GM23338 (cell line): ENCODE data around the gene TBC1D9B. TPM values are rescaled to one million over a fixed set of nuclear protein-coding genes. Genes with fewer than 3 reads are reported as not detected.

Experiments
- ATAC-seq: fragments of 200-7000 bp; cut with Tn5 transposase; 3 replicates; pipeline ENCODE4 v1.9.1; 2020
- DNase-seq: peaks from one replicate; pipeline ENCODE4 v3.0.0-alpha.2; 2015; ENCODE audit warnings: low spot score
- H2AFZ ChIP-seq: fragments of 200-600 bp; sonication (generic); 2 replicates; pipeline ENCODE4 v1.8.0; 2016; ENCODE audit warnings: antibody characterized with exemption, mild to moderate bottlenecking, moderate library complexity
- H3F3A ChIP-seq: fragments of 200-600 bp; sonication (generic); replicated peaks from 2 replicates; pipeline ENCODE4 v1.8.0; 2017; ENCODE audit warnings: antibody characterized with exemption, mixed run types, low read depth
- H3K27ac ChIP-seq: fragments of 200-600 bp; sonication (generic); 2 replicates; pipeline ENCODE4 v1.6.1; 2016; ENCODE audit warnings: low read depth
- H3K27me3 ChIP-seq: fragments of 200-600 bp; sonication (generic); 2 replicates; pipeline ENCODE4 v1.8.0; 2016; ENCODE audit warnings: mild to moderate bottlenecking, mixed run types, moderate library complexity; ENCODE audit not compliant: insufficient read depth
- H3K36me3 ChIP-seq: fragments of 200-600 bp; sonication (generic); 2 replicates; pipeline ENCODE4 v1.8.0; 2016; ENCODE audit warnings: mild to moderate bottlenecking; ENCODE audit not compliant: insufficient read depth
- H3K4me1 ChIP-seq: fragments of 200-600 bp; sonication (generic); 2 replicates; pipeline ENCODE4 v1.8.0; 2016; ENCODE audit warnings: mild to moderate bottlenecking, moderate library complexity; ENCODE audit not compliant: insufficient read depth
- H3K4me2 ChIP-seq: fragments of 200-600 bp; sonication (generic); 2 replicates; pipeline ENCODE4 v1.7.1; 2017; ENCODE audit warnings: mixed run types
- H3K4me3 ChIP-seq: fragments of 200-600 bp; sonication (generic); 2 replicates; pipeline ENCODE4 v1.6.1; 2016; ENCODE audit warnings: mixed run types
- H3K79me2 ChIP-seq: fragments of 200-600 bp; sonication (generic); replicated peaks from 2 replicates; pipeline ENCODE4 v1.8.0; 2017; ENCODE audit warnings: mild to moderate bottlenecking; ENCODE audit not compliant: insufficient read depth
- H3K9me2 ChIP-seq: fragments of 200-600 bp; sonication (generic); 2 replicates; pipeline ENCODE4 v1.8.0; 2017; ENCODE audit not compliant: insufficient read depth
- H4K20me1 ChIP-seq: fragments of 200-600 bp; sonication (generic); replicated peaks from 2 replicates; pipeline ENCODE4 v1.8.0; 2017; ENCODE audit warnings: mild to moderate bottlenecking; ENCODE audit not compliant: insufficient read depth
- H3K27ac Mint-ChIP-seq: 2 replicates; pipeline ENCODE4 v1.8.0; 2020; ENCODE audit warnings: inconsistent platforms, mild to moderate bottlenecking, moderate library complexity, mixed read lengths
- H3K27me3 Mint-ChIP-seq: 3 replicates; pipeline ENCODE4 v1.8.0; 2022; ENCODE audit warnings: low read depth, mild to moderate bottlenecking, moderate library complexity, mixed read lengths, inconsistent platforms; ENCODE audit not compliant: insufficient read depth, poor library complexity
- H3K36me3 Mint-ChIP-seq: 3 replicates; pipeline ENCODE4 v1.8.0; 2021; ENCODE audit warnings: low read depth, mild to moderate bottlenecking, inconsistent platforms, moderate library complexity, mixed read lengths
- H3K4me1 Mint-ChIP-seq: 3 replicates; pipeline ENCODE4 v1.8.0; 2020; ENCODE audit warnings: mild to moderate bottlenecking, inconsistent platforms, mixed read lengths
- H3K4me3 Mint-ChIP-seq: 3 replicates; pipeline ENCODE4 v1.8.0; 2021; ENCODE audit warnings: moderate library complexity, mild to moderate bottlenecking, inconsistent platforms, mixed read lengths
- H3K9me3 Mint-ChIP-seq: 3 replicates; pipeline ENCODE4 v1.8.0; 2020; ENCODE audit warnings: moderate library complexity, mild to moderate bottlenecking, inconsistent platforms, mixed read lengths
- CREB1 ChIP-seq: fragments of 250-450 bp; sonication (Bioruptor Pico); IDR thresholded peaks from 2 replicates; pipeline ENCODE4 v1.5.0; 2020; ENCODE audit warnings: low read depth, mild to moderate bottlenecking, moderate library complexity
- CTCF ChIP-seq, 2 experiments: fragments of 200-600 bp in 1 of 2; sonication (generic) in 1 of 2; conservative IDR thresholded peaks; 2 replicates each; pipeline versions ENCODE4 v1.5.1 to v1.6.1; 2016 to 2017; ENCODE audit warnings: antibody characterized with exemption in 2 of 2, low read depth in 2 of 2, mild to moderate bottlenecking in 2 of 2, moderate library complexity in 1 of 2
- ETS1 ChIP-seq: IDR thresholded peaks from 2 replicates; pipeline ENCODE4 v1.6.1; 2016; ENCODE audit warnings: antibody characterized with exemption
- EZH2 ChIP-seq: fragments of 200-600 bp; sonication (generic); IDR thresholded peaks from one replicate; pipeline ENCODE4 v1.8.0; 2017; ENCODE audit warnings: antibody characterized with exemption, mild to moderate bottlenecking, low read depth; ENCODE audit not compliant: unreplicated experiment
- EZH2phosphoT487 ChIP-seq: fragments of 200-600 bp; sonication (generic); IDR thresholded peaks from one replicate; pipeline ENCODE4 v1.8.1; 2018; ENCODE audit warnings: antibody characterized with exemption; ENCODE audit not compliant: unreplicated experiment
- JUNB ChIP-seq: IDR thresholded peaks from one replicate; pipeline ENCODE4 v1.6.1; 2016; ENCODE audit warnings: antibody characterized with exemption; ENCODE audit not compliant: unreplicated experiment
- NANOG ChIP-seq: IDR thresholded peaks from 2 replicates; pipeline ENCODE4 v1.6.1; 2016; ENCODE audit warnings: antibody characterized with exemption, borderline replicate concordance
- STAT1 ChIP-seq: IDR thresholded peaks from one replicate; pipeline ENCODE4 v1.6.1; 2016; ENCODE audit warnings: antibody characterized with exemption; ENCODE audit not compliant: unreplicated experiment
- ZNF114 ChIP-seq: fragments of 250-450 bp; sonication (Bioruptor Pico); IDR thresholded peaks from 2 replicates; pipeline ENCODE4 v1.5.0; 2020; ENCODE audit warnings: mild to moderate bottlenecking, moderate library complexity
- ZNF331 ChIP-seq: fragments of 250-450 bp; sonication (Bioruptor Pico); IDR thresholded peaks from 2 replicates; pipeline ENCODE4 v1.5.0; 2020; ENCODE audit warnings: low read depth, mild to moderate bottlenecking, moderate library complexity
- polyA plus RNA-seq: library from polyadenylated mRNA; unstranded; fragments of >200 nt; fragmentation: Nextera tagmentation; extraction: Ambion mirVana; gene quantifications from 2 replicates; pipeline ENCODE4 v1.2.1, GENCODE V29; 2016
- total RNA-seq: library from RNA; depleted of rRNA; stranded (reverse); fragments of >200 nt; shearing (Covaris generic); gene quantifications from 2 replicates; pipeline ENCODE4 v1.2.3, GENCODE V29; 2014

TBC1D9B gene
- total and polyA plus RNA-seq, 2 experiments from 2014 or later: 19.0 to 38.0 TPM

GRCh38 chr5:179816401-179816795 is 91.3 kb downstream of the TBC1D9B start:
- Histone ChIP-seq H3K27me3 (peaks cover 12% of the 10 kb centered on the region; the same call in 1 of the 2 replicates), H3K79me2 (peaks cover 3% of the 10 kb centered on the region; the same call in 1 of the 2 replicates), H3K4me3 (peak overlapping the region; percentile 57), H3F3A (peaks cover 28% of the 10 kb centered on the region), H3K27ac (no peak overlapping the region), H3K4me1 (peaks cover 33% of the 10 kb centered on the region), H4K20me1 (no peaks in the 10 kb centered on the region), H2AFZ (no peak overlapping the region), H3K36me3 (peaks cover 5% of the 10 kb centered on the region; the same call in 1 of the 2 replicates), H3K9me2 (no peaks in the 10 kb centered on the region), H3K4me2 (peak overlapping the region; percentile 84)
- peaks cover 33% of the 10 kb centered on the region for H3K4me1 Mint-ChIP-seq
- peak overlapping the region; percentile 68 for H3K4me3 Mint-ChIP-seq
- H3K27ac Mint-ChIP-seq: no peak overlapping the region
- peaks cover 28% of the 10 kb centered on the region for H3K36me3 Mint-ChIP-seq
- ATAC-seq (peak; percentile 2), DNase-seq (peak; percentile 74)
- no peaks in the 10 kb centered on the region for H3K9me3 Mint-ChIP-seq
- peaks cover 37% of the 10 kb centered on the region for H3K27me3 Mint-ChIP-seq
- TF ChIP-seq ZNF331 (no peak), STAT1 (no peak), CTCF (conservative IDR thresholded peaks at IDR 0.05; ENCODE audit: low read depth in 2 of 2) (no peak), EZH2 (no peak), JUNB (no peak), ETS1 (no peak), CREB1 (CRISPR knock-in tag) (no peak), ZNF114 (CRISPR knock-in tag) (no peak), NANOG (no peak)

- H3K27me3 ChIP-seq: peaks cover 12% of the 10 kb centered on the region; the same call in 1 of the 2 replicates
- no peaks in the 10 kb centered on the region; the same call in 1 of the 2 replicates for H4K20me1 ChIP-seq
- Mint-ChIP-seq H3K4me1 (peaks cover 33% of the 10 kb centered on the region), H3K27me3 (peaks cover 36% of the 10 kb centered on the region), H3K4me3 (peak overlapping the region; percentile 58), H3K9me3 (no peaks in the 10 kb centered on the region), H3K36me3 (peaks cover 32% of the 10 kb centered on the region), H3K27ac (no peak overlapping the region)
- ATAC-seq (no peak), DNase-seq (no peak)
- peaks cover 33% of the 10 kb centered on the region for H3K4me1 ChIP-seq
- H3F3A ChIP-seq: peaks cover 33% of the 10 kb centered on the region
- peak overlapping the region; percentile 84; the same call in 1 of the 2 replicates for H3K4me2 ChIP-seq
- no peaks in the 10 kb centered on the region for H3K79me2 ChIP-seq
- H3K9me2 ChIP-seq: no peaks in the 10 kb centered on the region
- H3K27ac ChIP-seq: no peak overlapping the region
- no peak overlapping the region for H2AFZ ChIP-seq
- H3K36me3 ChIP-seq: peaks cover 5% of the 10 kb centered on the region; the same call in 1 of the 2 replicates
- H3K4me3 ChIP-seq: peak overlapping the region; percentile 57; the same call in 1 of the 2 replicates
- TF ChIP-seq ZNF331 (no peak), EZH2phosphoT487 (no peak), STAT1 (no peak), ZNF114 (CRISPR knock-in tag) (no peak), CTCF (conservative IDR thresholded peaks at IDR 0.05; ENCODE audit: low read depth in 2 of 2) (no peak), NANOG (no peak)
These were observed 92.0 kb downstream of the TBC1D9B start for GRCh38 chr5:179815491-179816249.
